ENCODE results near the gene HACD2.

HACD2 gene

GRCh38 chr3:123568875-123569274 lies 16.0 kb downstream of the HACD2 start:
- DNase-seq: no peak

DNA sequence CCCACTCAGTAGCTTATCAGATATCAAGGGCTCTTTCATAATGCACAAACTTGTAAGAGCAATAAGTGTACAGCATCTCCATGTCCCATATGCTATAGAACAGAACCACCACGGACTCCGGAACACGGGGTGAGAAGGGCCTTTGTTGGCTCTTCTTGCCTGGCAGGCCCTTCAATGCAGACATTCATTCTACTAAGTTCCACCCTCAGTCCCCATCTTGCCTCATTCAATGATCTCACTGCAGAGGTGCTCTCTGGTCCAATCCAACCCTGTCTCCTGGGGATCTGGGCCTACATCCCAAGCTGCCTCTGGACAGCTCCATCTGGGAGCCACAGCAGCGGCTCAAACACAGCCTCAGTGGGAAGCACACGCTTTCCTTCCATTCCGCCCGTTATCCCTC lies 16.8 kb downstream of the HACD2 start:
- DNase-seq: no peak

DNA sequence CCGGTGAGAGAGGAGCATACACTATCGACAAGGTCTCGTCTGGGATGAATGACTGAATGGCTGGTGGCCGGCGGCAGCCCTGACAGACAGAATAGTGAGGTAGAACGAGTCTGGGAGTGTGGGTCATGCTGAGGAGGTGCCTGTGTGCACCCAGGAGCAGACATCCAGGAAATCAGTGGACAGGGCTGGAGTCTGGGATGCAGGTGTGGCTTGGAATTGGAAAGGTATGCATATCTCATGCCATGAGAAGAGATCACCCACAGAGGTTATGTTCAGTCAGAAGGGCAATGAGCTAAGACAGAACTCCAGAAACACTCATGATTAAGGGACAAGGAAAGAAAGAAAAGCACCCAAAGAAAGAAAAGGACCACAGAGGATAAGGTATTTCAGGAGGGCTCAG lies 20.8 kb downstream of the HACD2 start:
- DNase-seq: no peak

DNA sequence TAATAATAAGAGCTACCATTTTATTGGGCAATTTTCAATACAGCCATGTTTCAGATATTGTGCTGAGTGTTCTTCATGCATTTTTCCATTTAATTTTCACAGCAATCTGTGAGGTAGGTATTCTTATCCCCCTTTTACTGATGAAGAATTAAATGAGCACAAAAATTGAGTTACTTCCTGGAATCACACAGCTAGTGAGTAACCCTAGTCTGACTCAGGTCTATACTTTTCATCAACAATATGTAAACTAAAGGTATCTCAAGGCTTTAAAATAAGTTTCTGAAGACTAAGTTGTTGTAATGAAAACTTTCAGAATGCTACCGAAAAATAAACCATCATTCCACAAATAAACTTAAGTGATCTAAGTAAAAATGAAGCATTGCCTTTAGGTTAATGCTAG lies 22.3 kb downstream of the HACD2 start:
- DNase-seq: no peak

DNA sequence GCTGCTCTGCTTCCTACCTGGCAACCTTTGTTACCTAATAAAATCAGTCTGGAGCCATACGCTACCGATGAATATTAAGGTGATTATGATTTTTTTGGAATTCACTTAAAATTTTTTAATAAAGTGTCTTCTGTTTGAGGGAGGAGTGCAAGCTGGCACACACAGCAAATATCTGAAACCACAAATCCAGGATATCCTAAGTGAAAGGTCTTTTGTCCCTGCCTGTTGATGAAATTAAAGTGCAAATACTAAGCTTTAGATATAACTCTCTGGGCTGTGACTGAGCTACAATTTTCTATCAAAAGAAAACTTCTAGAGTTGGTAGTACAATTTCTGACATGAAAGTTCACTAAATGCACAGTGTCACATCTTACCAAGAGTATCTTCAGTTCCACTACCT lies 23.7 kb downstream of the HACD2 start:
- DNase-seq: no peak

DNA sequence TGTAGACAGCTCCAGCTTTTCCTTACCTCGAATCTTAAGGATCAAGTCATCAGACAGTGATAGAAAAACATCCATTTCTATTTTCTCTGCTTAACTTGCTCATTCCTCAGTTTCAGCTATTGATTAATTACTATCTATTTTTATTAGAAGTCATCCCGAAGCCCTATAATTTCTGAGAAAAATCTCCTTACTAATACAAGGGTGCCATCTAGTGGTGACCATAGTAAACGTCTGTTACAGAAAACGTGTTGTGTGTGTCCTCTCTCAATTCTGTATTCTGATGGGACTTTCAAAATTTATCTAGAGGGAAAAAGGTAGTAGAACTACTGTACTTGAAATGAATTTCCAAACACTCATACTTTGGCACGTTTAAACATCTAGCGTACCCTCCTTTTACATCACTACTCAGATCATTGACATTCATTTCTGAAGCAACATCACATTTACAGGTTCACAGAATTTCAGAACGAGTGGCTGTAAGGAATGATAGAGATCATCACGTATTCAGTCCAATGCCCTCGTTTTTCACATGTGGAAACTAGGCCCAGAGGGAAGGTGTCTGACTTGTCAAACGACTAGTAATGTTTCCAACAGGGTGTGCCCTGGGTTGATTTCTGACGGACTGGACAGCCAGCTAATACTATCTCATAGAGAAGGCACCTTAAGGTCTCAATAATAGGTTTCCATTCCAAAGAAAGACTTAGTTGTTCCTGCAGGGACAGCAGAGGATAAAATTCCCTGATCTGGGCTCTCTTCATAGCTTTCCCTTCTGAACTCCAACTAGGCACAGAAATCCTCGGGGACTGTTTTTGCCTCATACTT lies 25.6 kb downstream of the HACD2 start:
- DNase-seq: peak in 2 of 5 donors; percentile 13 to 28

GRCh38 chr3:123553536-123553935 lies 31.3 kb downstream of the HACD2 start:
- DNase-seq: no peak

GRCh38 chr3:123552768-123553167 lies 32.1 kb downstream of the HACD2 start:
- DNase-seq: no peak

DNA sequence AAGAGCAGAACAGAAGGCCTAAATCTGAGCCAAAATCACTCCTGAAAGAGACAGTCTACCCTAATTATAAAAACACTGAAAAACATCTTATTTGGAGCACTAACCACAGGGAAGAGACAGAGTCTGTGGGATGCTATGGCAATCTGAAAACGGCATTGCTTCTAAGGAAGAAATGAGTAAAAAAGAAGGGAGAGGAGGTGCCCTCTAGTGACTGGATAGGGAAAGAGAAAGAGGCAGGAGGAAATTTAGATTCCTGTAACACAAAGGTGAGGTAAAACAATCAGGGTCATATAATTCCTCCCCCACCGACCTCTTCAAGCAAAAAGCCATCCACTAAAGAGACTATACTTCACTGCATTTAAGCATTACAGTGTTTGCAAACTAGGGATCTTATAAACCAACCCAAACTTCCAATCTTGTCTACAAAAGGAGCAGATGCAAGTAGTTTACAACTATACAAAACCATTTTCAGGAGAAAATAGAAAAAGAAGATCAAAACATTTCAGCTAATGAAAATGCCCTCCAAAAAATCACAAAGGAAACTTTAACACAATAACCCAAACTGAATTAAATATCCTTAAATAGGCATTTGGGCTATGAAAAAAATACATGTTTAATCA lies 32.6 kb downstream of the HACD2 start:
- no peak for DNase-seq

DNA sequence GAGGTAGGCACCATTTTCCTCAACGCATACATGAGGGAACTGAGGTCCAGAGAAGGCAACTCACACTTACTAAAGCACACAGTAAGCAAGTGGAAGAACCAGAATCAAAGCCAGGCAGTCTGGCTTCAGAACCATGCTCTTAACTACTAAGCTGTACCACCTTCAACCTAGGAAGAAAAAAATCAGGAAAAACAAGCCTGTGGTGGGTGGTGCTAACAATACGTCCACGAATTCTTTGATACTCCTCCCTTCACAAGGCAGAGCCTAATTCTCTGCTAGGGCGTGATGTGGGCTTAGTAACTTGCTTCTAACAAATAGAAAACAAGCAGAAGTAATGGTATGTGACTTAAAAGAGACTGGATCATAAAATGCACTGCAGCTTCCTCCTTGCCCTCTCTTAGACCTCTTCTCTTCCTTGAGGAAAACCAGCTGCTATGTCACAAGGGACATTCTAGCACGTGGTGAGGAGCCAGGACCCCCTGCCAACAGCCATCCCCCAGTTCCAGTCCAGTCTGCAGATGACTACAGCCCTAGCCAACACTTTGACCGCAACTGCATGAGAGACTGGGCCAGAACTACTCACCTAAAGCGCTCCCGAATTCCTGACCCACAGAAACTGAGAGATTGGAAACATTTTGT lies 36.9 kb downstream of the HACD2 start:
- DNase-seq: no peak

- DNase-seq: no peak
Measured at GRCh38 chr3:123546133-123546755, 38.6 kb downstream of the HACD2 start.

DNA sequence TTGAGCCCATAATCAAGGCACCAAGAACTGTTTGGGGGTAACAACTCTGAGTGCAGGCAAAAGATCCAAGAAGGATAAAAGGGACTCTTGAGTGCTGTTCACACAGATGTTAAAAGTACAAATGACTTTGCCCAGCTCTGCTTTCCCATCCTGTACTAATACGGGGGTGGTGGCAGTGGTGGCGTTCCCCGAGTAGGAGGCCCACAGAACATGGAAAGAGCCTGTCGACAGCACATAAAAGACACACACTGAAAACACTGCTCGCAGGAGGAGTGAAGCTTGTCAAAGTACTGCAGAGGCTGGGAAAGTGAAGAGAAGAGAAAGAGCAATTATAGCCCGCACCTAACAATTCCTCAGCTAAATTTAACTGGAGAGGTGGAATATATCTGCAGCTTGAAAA lies 40.9 kb downstream of the HACD2 start:
- no peak for DNase-seq

- no peak for DNase-seq
Measured at GRCh38 chr3:123540285-123540684, 44.6 kb downstream of the HACD2 start.

DNA sequence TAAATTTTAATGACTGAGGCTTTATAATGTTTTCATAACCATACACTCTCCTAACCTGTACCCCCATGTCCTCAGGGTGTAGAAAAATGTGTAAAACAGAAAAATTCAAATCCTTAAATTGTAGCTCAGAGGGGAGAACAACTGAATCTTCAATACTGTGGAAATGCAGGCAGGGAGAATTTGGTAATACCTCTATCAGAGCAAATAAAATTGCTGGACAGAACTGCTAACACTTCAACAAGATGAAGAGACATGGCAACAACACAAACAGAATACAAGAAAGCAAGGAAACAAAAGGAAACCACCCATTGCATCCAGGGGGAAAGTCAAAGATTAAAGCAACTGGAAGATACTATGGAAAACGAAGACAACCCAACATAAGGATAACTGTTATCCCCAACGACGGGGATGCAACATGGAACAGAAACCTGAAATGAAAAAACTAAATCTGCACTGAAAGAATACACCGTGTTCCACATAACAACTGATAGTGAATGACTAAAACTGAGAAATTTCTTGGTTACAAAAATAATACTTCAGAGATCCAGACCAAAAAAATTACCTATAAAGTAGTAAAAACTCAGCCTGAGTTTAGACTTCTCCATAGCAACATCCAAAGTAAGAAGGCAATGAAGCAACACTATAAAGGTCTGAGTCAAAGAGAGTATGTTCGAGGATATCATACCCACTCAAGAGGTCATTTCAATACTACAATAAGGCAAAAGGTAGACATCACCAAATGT lies 48.5 kb downstream of the HACD2 start:
- DNase-seq: peak in 1 of 5 donors; percentile 3

DNA sequence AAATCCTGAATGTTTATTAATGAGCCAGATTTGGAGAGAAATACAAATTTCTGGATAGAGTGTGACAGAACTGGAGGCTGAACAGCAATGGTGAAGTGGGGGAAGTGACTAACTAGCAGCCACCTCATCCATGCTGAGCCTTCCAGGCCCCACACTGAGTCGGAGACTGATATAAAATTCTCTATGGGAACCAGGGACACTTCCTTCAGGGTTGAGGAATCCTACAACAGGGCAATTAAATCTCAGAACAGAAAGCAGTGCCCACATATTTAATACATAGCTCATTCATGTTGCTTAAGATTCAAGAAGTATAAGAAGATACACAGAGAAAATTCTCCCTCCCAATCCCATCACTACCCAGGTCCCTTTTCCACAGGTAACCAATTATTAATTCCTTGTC lies 49.3 kb downstream of the HACD2 start:
- DNase-seq: no peak

DNA sequence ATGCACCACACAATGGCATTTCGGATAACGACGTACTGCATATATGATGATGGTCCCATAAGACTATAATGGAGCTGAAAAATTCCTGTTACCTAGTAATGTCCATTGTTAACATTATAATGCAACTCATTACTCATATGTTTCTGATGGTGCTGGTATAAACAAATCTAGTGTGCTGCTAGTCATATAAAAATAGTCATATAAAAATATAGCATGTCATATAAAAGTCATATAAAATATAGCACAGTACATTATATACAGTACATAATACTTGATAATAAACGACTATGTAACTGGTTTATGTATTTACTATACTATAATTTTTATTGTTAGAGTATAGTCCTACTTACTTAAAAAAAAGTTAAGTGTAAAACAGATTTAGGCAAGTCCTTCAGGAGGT lies 50.6 kb downstream of the HACD2 start:
- DNase-seq: no peak

GRCh38 chr3:123533554-123534159 lies 51.2 kb downstream of the HACD2 start:
- DNase-seq: no peak

DNA sequence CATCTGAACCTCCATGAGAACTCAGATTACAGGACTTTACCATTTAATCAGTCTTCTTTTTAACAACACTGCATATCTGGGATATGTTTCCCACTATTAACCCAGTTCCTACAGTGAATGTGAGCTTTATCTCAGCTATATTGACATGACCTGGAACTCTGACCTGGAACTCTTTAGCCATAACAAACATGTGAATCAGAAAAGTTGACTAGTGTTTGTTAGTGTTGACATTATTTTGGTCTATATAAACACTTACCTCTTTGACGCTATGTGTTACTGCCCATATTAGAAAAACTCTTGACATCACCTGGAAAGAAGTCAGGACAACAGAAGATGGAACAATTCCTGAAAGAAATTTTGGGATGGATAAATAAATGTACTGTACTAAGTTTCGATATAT lies 56.7 kb downstream of the HACD2 start:
- DNase-seq: no peak

DNA sequence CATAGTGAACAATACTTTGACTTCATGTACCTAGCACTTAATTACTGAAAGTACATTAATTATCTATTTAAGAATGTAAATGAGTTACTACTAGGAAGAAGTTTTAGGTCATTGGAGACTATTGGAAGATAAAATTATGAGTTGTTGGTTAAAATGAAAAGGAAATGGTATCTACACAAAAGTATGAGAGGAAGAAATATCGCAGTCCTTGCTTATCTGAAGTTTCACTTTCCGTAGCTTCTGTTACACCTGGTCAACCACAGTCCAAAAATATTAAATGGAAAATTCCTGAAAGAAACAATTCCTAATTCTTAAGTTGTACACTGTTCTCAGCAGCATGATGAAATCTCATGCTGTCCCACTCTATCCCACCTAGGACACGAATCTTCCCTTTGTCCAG lies 57.8 kb downstream of the HACD2 start:
- DNase-seq: no peak

GRCh38 chr3:123526474-123526873 lies 58.4 kb downstream of the HACD2 start:
- DNase-seq: no peak

DNA sequence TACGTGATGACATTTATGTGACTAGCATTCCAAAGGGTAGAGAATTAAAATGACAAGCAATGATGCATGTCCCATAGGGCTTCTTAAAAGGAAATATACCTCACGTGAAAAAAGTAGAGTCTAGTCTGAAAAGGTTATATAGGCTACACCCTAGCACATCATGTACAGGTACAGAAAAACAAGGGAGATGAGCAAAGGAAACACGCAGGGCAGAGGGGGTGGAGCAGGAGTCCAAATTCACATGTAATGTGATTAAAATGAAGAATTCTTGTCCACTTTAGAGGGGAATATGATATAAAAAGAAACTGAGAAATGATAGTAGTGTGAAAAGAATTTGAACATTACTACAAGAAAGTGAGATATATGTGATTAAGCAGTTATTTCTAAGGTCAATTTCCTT lies 59.4 kb downstream of the HACD2 start:
- DNase-seq: no peak

GRCh38 chr3:123524981-123525380 lies 59.9 kb downstream of the HACD2 start:
- DNase-seq: no peak

DNA sequence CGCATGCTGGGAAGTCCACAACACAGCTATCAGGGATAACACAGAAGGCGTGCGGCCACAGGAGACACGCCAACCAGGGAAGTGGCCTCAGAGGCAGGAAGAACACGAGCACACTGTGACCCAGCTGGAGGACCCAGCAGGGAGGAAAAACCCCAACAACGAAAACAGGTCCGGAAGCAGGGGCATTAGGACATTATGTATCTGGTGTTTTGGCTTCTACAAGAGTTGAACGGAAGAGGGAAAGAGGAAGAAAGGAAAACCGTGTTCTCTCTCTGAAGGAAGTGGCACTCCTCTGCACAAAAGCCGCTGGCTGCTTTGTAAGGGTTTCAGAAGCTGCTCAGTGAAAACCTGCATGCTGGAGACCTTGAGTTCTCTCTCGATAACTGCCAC lies 61.8 kb downstream of the HACD2 start:
- no peak for DNase-seq

All from T-helper 1 cell (primary cell).